Stimulated activated CD8-positive, alpha-beta memory T cell treated with anti-CD3 and anti-CD28 coated beads, Interleukin-2, amount 100 ng/mL, for 1 hour (primary cell): Measurements from ENCODE around the gene PRKACA.
"Not testable (repeated sequence)": the region's sequence is repeated elsewhere in the genome, so short reads cannot be mapped to it uniquely, and the experiment has no call there.

ENCODE experiments used
- DNase-seq, 2 donors: peaks; one replicate each; pipeline ENCODE4 v3.0.0-alpha.2; 2020; ENCODE audit warnings: low read depth in 2 of 2

PRKACA gene

GRCh38 chr19:14147797-14148605 lies 30.4 kb upstream of the PRKACA start:
- DNase-seq, result peak; percentile 30 to 31

- DNase-seq, result no peak
Measured at GRCh38 chr19:14146789-14147216, 29.2 kb upstream of the PRKACA start.

- DNase-seq, result not testable (repeated sequence)
Measured at GRCh38 chr19:14146169-14146568, 28.6 kb upstream of the PRKACA start.

- no peak for DNase-seq
Measured at GRCh38 chr19:14145381-14145780, 27.8 kb upstream of the PRKACA start.

GRCh38 chr19:14142262-14143190 lies 25.0 kb upstream of the PRKACA start:
- no peak for DNase-seq

- DNase-seq, result no peak
Measured at GRCh38 chr19:14141041-14141440, 23.5 kb upstream of the PRKACA start.

- no peak for DNase-seq
Measured at GRCh38 chr19:14139944-14140343, 22.4 kb upstream of the PRKACA start.

GRCh38 chr19:14138576-14139265 lies 21.2 kb upstream of the PRKACA start:
- DNase-seq, result no peak

GRCh38 chr19:14136509-14137281 lies 19.1 kb upstream of the PRKACA start, which contains the start of gene ASF1B:
Gene ASF1B, minus strand, starts transcription at chr19:14136589. Its CDS starts 133 bp downstream, at chr19:14136456.
- peak; percentile 91 to 95 for DNase-seq

- DNase-seq, result no peak
Measured at GRCh38 chr19:14135985-14136508, 18.5 kb upstream of the PRKACA start.

- no peak for DNase-seq
Measured at GRCh38 chr19:14135355-14135754, 17.8 kb upstream of the PRKACA start.

GRCh38 chr19:14127929-14128509 lies 10.5 kb upstream of the PRKACA start:
- no peak for DNase-seq

GRCh38 chr19:14127176-14127575 lies 9.6 kb upstream of the PRKACA start:
- DNase-seq, result no peak

GRCh38 chr19:14122924-14123323 lies 5.4 kb upstream of the PRKACA start:
- no peak for DNase-seq

- no peak for DNase-seq
Measured at GRCh38 chr19:14120497-14120780, 2.9 kb upstream of the PRKACA start.

GRCh38 chr19:14119644-14120496 lies 2.3 kb upstream of the PRKACA start:
- DNase-seq, result no peak

- no peak for DNase-seq
Measured at GRCh38 chr19:14119146-14119545, 1.6 kb upstream of the PRKACA start.

- no peak for DNase-seq
Measured at GRCh38 chr19:14118165-14119051, 846 bp upstream of the PRKACA start.
